ENCODE measurements around the gene INA.
"Not testable (repeated sequence)": the region's sequence is repeated elsewhere in the genome, so short reads cannot be mapped to it uniquely, and the experiment has no call there.

Gene INA

GRCh38 chr10:103254538-103255325 lies 22.2 kb upstream of the INA start:
- peak; percentile 8 to 12 for DNase-seq

DNA sequence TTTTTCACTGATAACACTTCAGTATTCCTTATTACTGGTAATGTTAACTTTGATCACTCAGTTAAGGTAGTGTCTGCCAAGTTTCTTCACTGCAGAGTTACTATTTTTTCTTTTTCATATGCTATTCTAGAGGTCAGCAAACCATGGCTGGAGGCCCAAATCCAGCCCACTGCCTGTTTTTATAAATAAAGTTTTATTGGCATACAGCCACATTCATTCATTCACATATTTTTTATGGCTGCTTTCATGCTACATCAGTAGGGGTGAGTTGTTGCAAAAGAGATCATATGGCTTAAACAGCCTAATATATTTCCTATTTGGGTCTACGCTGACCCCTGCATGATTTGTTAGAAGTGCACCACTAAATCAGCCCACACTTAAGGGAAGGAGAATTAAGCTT lies 20.3 kb upstream of the INA start:
- DNase-seq, result no peak
- no peak for TF ChIP-seq POLR2A (IDR thresholded peaks at IDR 0.05; ENCODE audit: low read length)
- no peak for TF ChIP-seq GATA1 (IDR thresholded peaks at IDR 0.05; ENCODE audit: low read depth, low read length)

More at GRCh38 chr10:103254538-103255325, 22.2 kb upstream of the INA start:
- TF ChIP-seq GATA1 (IDR thresholded peaks at IDR 0.05; ENCODE audit: low read depth, low read length) (no peak), POLR2A (IDR thresholded peaks at IDR 0.05; ENCODE audit: low read length) (no peak)

DNA sequence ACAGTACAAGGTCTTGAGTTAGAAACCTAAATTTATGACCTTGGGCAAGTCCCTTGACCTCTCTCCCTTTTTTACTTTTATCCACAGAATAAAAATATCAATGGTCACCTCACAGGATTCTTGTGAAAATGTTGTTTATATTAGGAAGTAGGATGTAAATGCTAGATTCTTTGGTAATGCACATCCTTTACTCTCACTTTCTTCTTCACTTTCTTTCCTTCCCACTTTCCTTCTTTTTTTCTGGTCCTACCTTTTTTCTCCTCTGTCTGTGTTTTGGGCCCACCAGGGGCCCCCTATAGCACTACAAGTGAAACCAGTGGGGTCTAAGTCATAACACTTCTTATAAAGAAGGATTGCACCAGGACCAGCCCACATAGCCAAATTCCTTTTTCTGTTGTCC lies 19.1 kb upstream of the INA start:
- no peak for TF ChIP-seq POLR2A (IDR thresholded peaks at IDR 0.05; ENCODE audit: low read length)
- no peak for TF ChIP-seq GATA1 (IDR thresholded peaks at IDR 0.05; ENCODE audit: low read depth, low read length)
- DNase-seq, result no peak

- DNase-seq, result not testable (repeated sequence)
Observed at GRCh38 chr10:103258928-103259327, 18.0 kb upstream of the INA start.

DNA sequence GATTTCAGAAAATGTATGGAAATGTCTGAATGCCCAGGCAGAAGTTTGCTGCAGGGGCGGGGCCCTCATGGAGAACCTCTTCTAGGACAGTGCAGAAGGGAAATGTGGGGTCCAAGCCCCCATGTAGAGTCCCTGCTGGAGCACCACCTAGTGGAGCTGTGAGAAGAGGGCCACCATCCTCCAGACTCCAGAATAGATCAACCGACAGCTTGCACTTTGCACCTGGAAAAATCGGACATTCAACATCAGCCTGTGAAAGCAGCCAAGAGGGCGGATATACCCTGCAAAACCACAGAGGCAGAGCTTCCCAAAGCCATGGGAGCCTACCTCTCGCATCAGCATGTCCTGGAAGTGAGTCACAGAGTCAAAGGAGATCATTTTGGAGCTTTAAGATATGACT lies 16.9 kb upstream of the INA start:
- TF ChIP-seq POLR2A (IDR thresholded peaks at IDR 0.05; ENCODE audit: low read length) (no peak), GATA1 (IDR thresholded peaks at IDR 0.05; ENCODE audit: low read depth, low read length) (no peak)
- DNase-seq, result no peak

DNA sequence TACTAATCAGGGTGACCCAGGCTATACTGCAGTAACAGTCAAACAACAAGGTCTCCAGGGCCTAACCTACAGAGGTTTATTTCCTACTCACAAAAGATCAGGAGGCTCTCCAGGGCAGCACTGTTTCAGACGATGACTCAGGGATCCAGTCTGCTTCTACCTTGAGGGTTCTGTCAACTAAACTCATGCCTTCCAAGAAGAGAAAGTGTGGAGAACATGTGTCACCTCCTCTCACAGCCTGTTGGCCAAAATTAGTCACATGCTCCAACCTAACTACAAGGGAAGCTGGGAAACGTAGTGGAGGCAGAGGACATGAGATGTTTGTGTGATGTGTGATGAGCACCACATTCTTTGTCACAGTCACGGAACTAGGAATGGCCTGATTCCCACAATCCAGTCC lies 14.7 kb upstream of the INA start:
- DNase-seq, result no peak

DNA sequence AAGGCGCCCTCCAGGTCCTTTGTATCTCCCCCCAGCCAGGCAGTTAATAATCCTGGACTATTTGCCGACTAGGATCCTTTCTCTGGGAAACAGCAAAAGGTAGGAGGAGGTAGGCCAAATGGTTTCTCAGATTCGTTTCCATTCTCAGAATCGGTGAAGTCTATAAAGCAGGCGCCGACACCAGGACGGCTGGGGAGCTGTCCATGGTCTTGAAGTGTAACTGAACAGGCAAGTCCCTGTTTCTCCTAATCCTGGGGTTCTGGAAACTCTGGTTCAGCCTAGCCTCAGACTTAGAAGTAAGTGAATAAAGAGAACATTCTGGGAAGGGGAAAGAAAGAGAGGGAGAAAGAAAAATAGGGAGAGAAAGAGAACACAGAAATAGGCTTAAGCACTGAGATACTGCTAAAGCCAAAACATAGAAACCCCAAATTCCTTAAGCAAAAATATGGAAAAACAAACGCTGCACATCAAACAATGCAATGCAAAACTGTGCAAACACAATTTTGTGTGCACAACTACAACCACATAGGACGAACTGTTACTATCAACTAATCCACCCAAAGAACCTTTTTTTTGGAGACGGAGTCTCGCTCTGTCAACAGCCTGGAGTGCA lies 11.1 kb upstream of the INA start:
- DNase-seq, result peak; percentile 66 to 69
- TF ChIP-seq GATA1 (IDR thresholded peaks at IDR 0.05; ENCODE audit: low read depth, low read length) (no peak), POLR2A (IDR thresholded peaks at IDR 0.05; ENCODE audit: low read length) (no peak)

More for the DNA sequence above, 14.7 kb upstream of the INA start:
- TF ChIP-seq POLR2A (IDR thresholded peaks at IDR 0.05; ENCODE audit: low read length) (no peak), GATA1 (IDR thresholded peaks at IDR 0.05; ENCODE audit: low read depth, low read length) (no peak)

GRCh38 chr10:103273041-103273441 lies 3.9 kb upstream of the INA start:
- no peak for DNase-seq
- no peak for TF ChIP-seq POLR2A (IDR thresholded peaks at IDR 0.05; ENCODE audit: low read length)
- TF ChIP-seq GATA1 (IDR thresholded peaks at IDR 0.05; ENCODE audit: low read depth, low read length), result no peak

DNA sequence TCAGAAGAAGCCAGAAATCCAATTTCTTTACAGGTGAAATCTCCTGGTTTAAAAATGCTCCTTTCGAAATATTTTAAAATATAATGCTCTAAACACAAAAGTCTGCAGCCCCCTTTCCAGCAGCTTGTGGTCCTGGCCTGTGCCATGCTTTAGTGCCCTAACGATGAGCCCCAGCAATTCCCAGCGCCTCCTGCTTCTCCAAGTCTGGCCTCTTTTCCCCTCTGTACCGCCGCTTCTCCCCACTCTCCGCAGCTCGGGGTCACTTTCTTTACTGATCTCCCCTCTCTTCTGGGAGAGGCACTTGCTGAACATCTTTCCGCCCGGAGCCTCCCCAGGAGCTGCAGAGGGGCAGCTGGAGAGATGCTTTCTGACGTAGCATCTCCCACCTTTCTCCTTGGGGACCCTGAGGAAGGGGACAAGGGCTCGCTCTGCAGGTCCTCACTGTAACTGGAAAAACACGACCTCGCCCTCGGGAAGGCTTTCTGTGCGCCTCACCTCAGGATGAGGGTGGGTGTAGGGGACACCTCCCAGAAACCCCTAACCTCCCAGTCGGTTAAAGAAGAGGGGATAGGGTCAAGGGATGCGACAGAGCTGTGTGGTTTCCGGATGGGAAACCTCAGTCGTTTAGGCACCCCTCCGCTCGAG lies 565 bp upstream of the INA start:
- no peak for DNase-seq
- TF ChIP-seq POLR2A (IDR thresholded peaks at IDR 0.05; ENCODE audit: low read length), result no peak
- no peak for TF ChIP-seq GATA1 (IDR thresholded peaks at IDR 0.05; ENCODE audit: low read depth, low read length)

GRCh38 chr10:103277713-103278536 lies 987 bp downstream of the INA start:
- no peak for TF ChIP-seq GATA1 (IDR thresholded peaks at IDR 0.05; ENCODE audit: low read depth, low read length)
- no peak for TF ChIP-seq POLR2A (IDR thresholded peaks at IDR 0.05; ENCODE audit: low read length)
- no peak for DNase-seq

DNA sequence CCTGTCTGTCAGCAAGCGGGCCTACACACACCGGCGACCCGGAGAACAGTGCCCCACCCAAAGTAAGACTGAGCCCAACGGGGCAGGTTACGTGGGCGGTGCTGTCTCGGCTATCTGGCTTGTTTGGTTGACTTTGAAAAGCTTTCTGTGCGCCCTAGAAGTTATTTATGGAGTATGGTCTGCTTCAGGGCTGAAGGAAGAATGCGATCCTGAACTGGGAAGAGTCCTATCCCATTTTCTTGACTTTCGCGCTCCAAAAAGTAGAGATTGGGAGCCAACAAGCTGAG lies 1.5 kb downstream of the INA start:
- TF ChIP-seq GATA1 (IDR thresholded peaks at IDR 0.05; ENCODE audit: low read depth, low read length) (no peak), POLR2A (IDR thresholded peaks at IDR 0.05; ENCODE audit: low read length) (no peak)
- DNase-seq, result no peak

GRCh38 chr10:103278862-103279298 lies 1.9 kb downstream of the INA start:
- no peak for TF ChIP-seq POLR2A (IDR thresholded peaks at IDR 0.05; ENCODE audit: low read length)
- no peak for TF ChIP-seq GATA1 (IDR thresholded peaks at IDR 0.05; ENCODE audit: low read depth, low read length)
- DNase-seq, result peak; percentile 56 to 66

DNA sequence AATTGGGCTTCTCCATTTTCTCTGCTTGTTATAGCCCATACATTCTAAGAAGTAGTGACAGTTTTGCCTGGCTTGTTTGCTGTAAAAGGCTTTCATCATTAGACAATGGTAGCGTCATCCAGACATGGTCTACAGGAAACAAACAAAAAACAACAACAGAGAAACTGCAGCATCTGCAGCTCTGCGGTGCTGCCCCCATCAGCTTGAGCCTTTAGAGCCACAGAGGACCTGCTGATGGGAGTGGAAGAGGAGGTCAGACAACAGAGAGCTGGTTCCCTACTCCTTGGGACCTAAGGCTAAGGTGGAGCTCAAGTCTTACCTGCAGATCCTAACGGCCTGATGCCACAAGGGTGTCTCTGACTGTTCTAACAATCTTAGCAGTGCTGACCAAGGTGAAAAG lies 3.1 kb downstream of the INA start:
- TF ChIP-seq GATA1 (IDR thresholded peaks at IDR 0.05; ENCODE audit: low read depth, low read length) (no peak), POLR2A (IDR thresholded peaks at IDR 0.05; ENCODE audit: low read length) (no peak)
- DNase-seq, result no peak

DNA sequence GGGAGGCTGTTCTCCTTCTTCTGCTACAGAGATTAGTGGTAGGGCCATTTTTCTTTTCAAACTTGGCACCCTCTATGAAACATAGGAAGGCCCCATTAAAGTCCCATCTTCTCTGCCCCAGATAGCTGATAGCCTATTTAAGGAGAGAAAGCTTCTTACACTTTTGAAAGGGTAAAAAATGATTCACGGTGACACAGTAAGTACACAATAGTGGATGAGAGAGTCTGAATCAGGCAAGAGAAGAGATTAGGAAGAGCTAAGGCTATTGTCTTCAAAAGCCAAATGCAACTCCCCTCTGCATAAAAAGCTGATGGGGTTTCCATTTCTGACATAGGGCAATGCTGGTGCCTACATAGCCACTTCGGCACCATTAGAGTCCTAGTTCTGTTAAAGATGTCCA lies 3.6 kb downstream of the INA start:
- no peak for DNase-seq
- TF ChIP-seq GATA1 (IDR thresholded peaks at IDR 0.05; ENCODE audit: low read depth, low read length) (no peak), POLR2A (IDR thresholded peaks at IDR 0.05; ENCODE audit: low read length) (no peak)
